GM12878 (cell line): ENCODE data around the gene P2RY11. TPM values are rescaled to one million over a fixed set of nuclear protein-coding genes. Genes with fewer than 3 reads are reported as not detected.

Experiments used
- BACH1 ChIP-seq: fragments of 450-650 bp; IDR thresholded peaks from 2 replicates; pipeline ENCODE4 v1.6.1; 2017; ENCODE audit warnings: mild to moderate bottlenecking, borderline replicate concordance
- CBFB ChIP-seq: IDR thresholded peaks from 2 replicates; pipeline ENCODE4 v1.6.1; 2016; ENCODE audit warnings: antibody characterized with exemption, low read depth
- CBX3 ChIP-seq: fragments of 200-600 bp; sonication (generic); IDR thresholded peaks from 2 replicates; pipeline ENCODE4 v1.6.1; 2016; ENCODE audit warnings: low read depth, borderline replicate concordance
- CHD4 ChIP-seq: fragments of 200-600 bp; sonication (generic); IDR thresholded peaks from 2 replicates; pipeline ENCODE4 v1.6.1; 2016; ENCODE audit warnings: mild to moderate bottlenecking
- GATAD2B ChIP-seq: fragments of 450-650 bp; conservative IDR thresholded peaks from 2 replicates; pipeline ENCODE4 v1.6.1; 2017; ENCODE audit warnings: low read depth, mild to moderate bottlenecking, moderate library complexity
- HDAC2 ChIP-seq: fragments of 200-600 bp; sonication (generic); IDR thresholded peaks from 2 replicates; pipeline ENCODE4 v1.6.1; 2017
- HDGF ChIP-seq: fragments of 450-650 bp; IDR thresholded peaks from 2 replicates; pipeline ENCODE4 v1.6.1; 2016; ENCODE audit warnings: antibody characterized with exemption
- IKZF1 ChIP-seq: fragments of 450-650 bp; conservative IDR thresholded peaks from 2 replicates; pipeline ENCODE4 v1.6.1; 2017; ENCODE audit warnings: antibody characterized with exemption, mild to moderate bottlenecking
- IKZF2 ChIP-seq, 2 experiments: fragments of 450-650 bp; IDR thresholded peaks; 2 replicates each; pipeline ENCODE4 v1.6.1; 2017; ENCODE audit warnings: mild to moderate bottlenecking in 2 of 2, moderate library complexity in 2 of 2
- KLF5 ChIP-seq: fragments of 450-650 bp; IDR thresholded peaks from 2 replicates; pipeline ENCODE4 v1.6.1; 2014; ENCODE audit warnings: mild to moderate bottlenecking; ENCODE audit not compliant: partially characterized antibody
- NFIC ChIP-seq: IDR thresholded peaks from 2 replicates; pipeline ENCODE4 v1.6.1; 2012; ENCODE audit warnings: low read depth, mild to moderate bottlenecking, inconsistent platforms, low read length, moderate library complexity
- PBX3 ChIP-seq: IDR thresholded peaks from 2 replicates; pipeline ENCODE4 v1.6.1; 2011; ENCODE audit warnings: mild to moderate bottlenecking, low read depth, low read length, moderate library complexity; ENCODE audit not compliant: insufficient replicate concordance
- POLR2A ChIP-seq: IDR thresholded peaks from 2 replicates; pipeline ENCODE4 v1.6.1; 2011; ENCODE audit warnings: low read depth, mild to moderate bottlenecking, low read length
- POU2F2 ChIP-seq: IDR thresholded peaks from 3 replicates; pipeline ENCODE4 v1.6.1; 2011; ENCODE audit warnings: low read depth, mild to moderate bottlenecking, low read length, borderline replicate concordance
- PRDM15 ChIP-seq: fragments of 450-650 bp; formaldehyde crosslinking; IDR thresholded peaks from 2 replicates; pipeline ENCODE4 v1.4.0; 2020; ENCODE audit warnings: mild to moderate bottlenecking, moderate library complexity
- RUNX3 ChIP-seq: IDR thresholded peaks from 2 replicates; pipeline ENCODE4 v1.6.1; 2012; ENCODE audit warnings: low read length, inconsistent platforms
- SMARCA5 ChIP-seq: fragments of 450-650 bp; IDR thresholded peaks from 2 replicates; pipeline ENCODE4 v1.6.1; 2017; ENCODE audit warnings: mild to moderate bottlenecking
- SP1 ChIP-seq: IDR thresholded peaks from one replicate; pipeline ENCODE4 v1.6.1; 2011; ENCODE audit warnings: low read depth, low read length
- SRF ChIP-seq, 2 experiments: IDR thresholded peaks; 2 replicates each; pipeline ENCODE4 v1.6.1; 2011; ENCODE audit warnings: low read depth in 2 of 2, low read length in 2 of 2, mild to moderate bottlenecking in 1 of 2, moderate library complexity in 1 of 2
- SUPT20H ChIP-seq: IDR thresholded peaks from 2 replicates; pipeline ENCODE4 v1.6.1; 2011; ENCODE audit warnings: low read depth, mild to moderate bottlenecking, low read length, moderate library complexity, borderline replicate concordance; ENCODE audit not compliant: control insufficient read depth
- TCF12 ChIP-seq: IDR thresholded peaks from 2 replicates; pipeline ENCODE4 v1.6.1; 2011; ENCODE audit warnings: low read depth, mild to moderate bottlenecking, low read length
- YY1 ChIP-seq: IDR thresholded peaks from 2 replicates; pipeline ENCODE4 v1.6.1; 2011; ENCODE audit warnings: low read depth, mild to moderate bottlenecking, low read length
- ZNF274 ChIP-seq: IDR thresholded peaks from one replicate; pipeline ENCODE4 v1.8.0; 2011; ENCODE audit not compliant: insufficient read length, insufficient read depth
- polyA plus RNA-seq, 11 experiments: library from polyadenylated mRNA; depleted of rRNA in 4 of 11; unstranded in 6 of 11; stranded (reverse) in 5 of 11; fragments of >200 nt; fragmentation: Nextera tagmentation in 4 of 11; fragmentation: Illumina TruSeq in 1 of 11; extraction: Ambion mirVana in 4 of 11; extraction: Trizol in 1 of 11; gene quantifications; 1 replicate in 1 of 11; 2 replicates in 10 of 11; pipeline versions ENCODE4 v1.2.1 to v1.2.3, GENCODE V29; 2011 to 2016; ENCODE audit warnings: inconsistent platforms in 2 of 11, missing spikeins in 2 of 11, low read depth in 1 of 11
- total RNA-seq, 4 experiments: library from RNA; depleted of rRNA in 3 of 4; stranded (reverse); fragments of >200 nt in 3 of 4; fragmentation: Illumina TruSeq in 1 of 4; extraction: Trizol in 1 of 4; gene quantifications; 2 replicates each; pipeline versions ENCODE4 v1.2.1 to v1.2.3, GENCODE V29; 2013 to 2021
- TF ChIP-seq, protein P1 (sequence below): fragments of 450-650 bp; IDR thresholded peaks from 2 replicates; pipeline ENCODE4 v1.6.1; 2017; ENCODE audit warnings: mild to moderate bottlenecking, low read depth, inconsistent platforms; ENCODE audit not compliant: poor library complexity, severe bottlenecking
- TF ChIP-seq, protein P2 (sequence below): IDR thresholded peaks from 2 replicates; pipeline ENCODE4 v1.6.1; 2012; ENCODE audit warnings: low read depth, low read length, improper control_type of control experiment

P2RY11 gene
- total and polyA plus RNA-seq, 10 of the 15 experiments (the other 5 are each of a cell fraction or from before 2014, with no cell fraction given) = 0.14 to 46.5 (median 7.6) TPM

DNA sequence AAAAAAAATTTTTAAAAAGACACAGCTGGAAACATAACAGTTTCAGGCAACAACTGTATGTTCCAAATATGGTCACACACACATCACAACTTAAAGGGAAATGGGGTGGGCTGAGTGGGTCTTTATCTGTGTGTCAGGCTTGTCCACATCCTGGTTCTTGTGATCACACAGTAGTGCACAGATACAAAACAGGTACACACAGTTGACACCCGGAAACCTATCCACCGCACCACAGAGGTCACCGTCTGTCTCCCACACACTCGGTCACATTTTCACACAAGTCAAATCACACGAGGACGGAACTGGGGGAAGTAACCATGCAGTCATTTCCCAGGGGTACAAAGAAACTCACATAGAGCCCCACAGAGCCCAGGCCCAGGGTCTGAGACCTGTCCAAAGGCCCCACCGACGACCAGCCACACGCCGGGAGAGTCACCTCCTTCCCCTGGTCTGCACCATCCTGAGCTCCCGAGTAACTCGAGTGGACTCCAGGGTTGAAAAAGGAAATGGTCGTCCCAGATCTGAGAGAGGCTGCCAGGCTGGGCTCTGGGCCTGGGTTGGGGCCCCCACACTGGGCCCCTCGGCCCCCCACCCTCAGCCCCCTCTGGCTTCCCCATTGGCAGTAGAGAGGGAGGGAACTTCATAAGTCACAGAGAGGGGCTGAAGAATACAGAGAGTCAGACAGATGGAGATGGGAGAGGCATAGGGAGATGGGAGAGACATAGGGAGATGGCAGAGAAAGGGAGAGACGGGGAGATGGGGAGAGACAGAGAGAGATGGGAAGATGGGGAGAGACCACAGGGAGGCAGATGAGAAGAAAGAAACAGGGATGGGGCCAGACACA lies 6.6 kb upstream of the P2RY11 start (continued):
- peak; percentile 54 to 55; a peak in 3 of 4 replicates for TF ChIP-seq IKZF2 (IDR thresholded peaks at IDR 0.05)
- peak; percentile 88 for TF ChIP-seq POU2F2
- no peak for TF ChIP-seq CHD4
- TF ChIP-seq, protein P1, sequence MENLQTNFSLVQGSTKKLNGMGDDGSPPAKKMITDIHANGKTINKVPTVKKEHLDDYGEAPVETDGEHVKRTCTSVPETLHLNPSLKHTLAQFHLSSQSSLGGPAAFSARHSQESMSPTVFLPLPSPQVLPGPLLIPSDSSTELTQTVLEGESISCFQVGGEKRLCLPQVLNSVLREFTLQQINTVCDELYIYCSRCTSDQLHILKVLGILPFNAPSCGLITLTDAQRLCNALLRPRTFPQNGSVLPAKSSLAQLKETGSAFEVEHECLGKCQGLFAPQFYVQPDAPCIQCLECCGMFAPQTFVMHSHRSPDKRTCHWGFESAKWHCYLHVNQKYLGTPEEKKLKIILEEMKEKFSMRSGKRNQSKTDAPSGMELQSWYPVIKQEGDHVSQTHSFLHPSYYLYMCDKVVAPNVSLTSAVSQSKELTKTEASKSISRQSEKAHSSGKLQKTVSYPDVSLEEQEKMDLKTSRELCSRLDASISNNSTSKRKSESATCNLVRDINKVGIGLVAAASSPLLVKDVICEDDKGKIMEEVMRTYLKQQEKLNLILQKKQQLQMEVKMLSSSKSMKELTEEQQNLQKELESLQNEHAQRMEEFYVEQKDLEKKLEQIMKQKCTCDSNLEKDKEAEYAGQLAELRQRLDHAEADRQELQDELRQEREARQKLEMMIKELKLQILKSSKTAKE = peak; percentile 72
- no peak for TF ChIP-seq SUPT20H
- TF ChIP-seq RUNX3 = peak; percentile 97
- peak; percentile 84 for TF ChIP-seq SP1
- TF ChIP-seq CBX3 = no peak
- peak; percentile 100 for TF ChIP-seq GATAD2B
- no peak for TF ChIP-seq HDAC2
- peak; percentile 83 for TF ChIP-seq CBFB
- TF ChIP-seq BACH1 = peak; percentile 79; the same call in 1 of the 2 replicates
- 0 out of 2 replicates have a peak, but pooled peaks have one; percentile 30 for TF ChIP-seq YY1
- peak; percentile 62 to 89 for TF ChIP-seq SRF (IDR thresholded peaks at IDR 0.05; ENCODE audit: low read depth in 2 of 2, low read length in 2 of 2)
- TF ChIP-seq SMARCA5 = no peak
- peak; percentile 54 for TF ChIP-seq KLF5
- TF ChIP-seq IKZF1 = peak; percentile 81
- TF ChIP-seq, protein P2, sequence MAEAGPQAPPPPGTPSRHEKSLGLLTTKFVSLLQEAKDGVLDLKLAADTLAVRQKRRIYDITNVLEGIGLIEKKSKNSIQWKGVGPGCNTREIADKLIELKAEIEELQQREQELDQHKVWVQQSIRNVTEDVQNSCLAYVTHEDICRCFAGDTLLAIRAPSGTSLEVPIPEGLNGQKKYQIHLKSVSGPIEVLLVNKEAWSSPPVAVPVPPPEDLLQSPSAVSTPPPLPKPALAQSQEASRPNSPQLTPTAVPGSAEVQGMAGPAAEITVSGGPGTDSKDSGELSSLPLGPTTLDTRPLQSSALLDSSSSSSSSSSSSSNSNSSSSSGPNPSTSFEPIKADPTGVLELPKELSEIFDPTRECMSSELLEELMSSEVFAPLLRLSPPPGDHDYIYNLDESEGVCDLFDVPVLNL = no peak
- peak; percentile 93 for TF ChIP-seq TCF12
- TF ChIP-seq HDGF = peak; percentile 98
- TF ChIP-seq ZNF274 = no peak
- peak; percentile 81 for TF ChIP-seq POLR2A
- TF ChIP-seq NFIC = peak; percentile 75
- TF ChIP-seq PRDM15 (CRISPR knock-in tag) = no peak
- TF ChIP-seq PBX3 = no peak
